NCI-H1048 (cell line): ENCODE measurements around the gene LPP.

Source experiments
- DNase-seq: peaks from one replicate; lab custom pipeline; 2025; lab: John Stamatoyannopoulos, UW

The LPP gene

GRCh38 chr3:188801393-188801792 is 647.4 kb downstream of the LPP start:
- no peak for DNase-seq

- DNase-seq = no peak
Measured at GRCh38 chr3:188802645-188803044, 648.7 kb downstream of the LPP start.

GRCh38 chr3:188807006-188807405 is 653.0 kb downstream of the LPP start:
- DNase-seq = no peak

GRCh38 chr3:188812198-188812597 is 658.2 kb downstream of the LPP start:
- no peak for DNase-seq

GRCh38 chr3:188814581-188814980 is 660.6 kb downstream of the LPP start:
- no peak for DNase-seq

GRCh38 chr3:188817103-188817934 is 663.4 kb downstream of the LPP start:
- no peak for DNase-seq

- DNase-seq = no peak
Measured at GRCh38 chr3:188817935-188818269, 663.9 kb downstream of the LPP start.

GRCh38 chr3:188818282-188818681 is 664.3 kb downstream of the LPP start:
- DNase-seq = no peak

- no peak for DNase-seq
Measured at GRCh38 chr3:188819939-188820338, 666.0 kb downstream of the LPP start.

GRCh38 chr3:188822004-188822403 is 668.0 kb downstream of the LPP start:
- DNase-seq = no peak

- no peak for DNase-seq
Measured at GRCh38 chr3:188822411-188822810, 668.5 kb downstream of the LPP start.

GRCh38 chr3:188824566-188824965 is 670.6 kb downstream of the LPP start:
- DNase-seq = no peak

- DNase-seq = no peak
Measured at GRCh38 chr3:188825901-188826300, 671.9 kb downstream of the LPP start.

- no peak for DNase-seq
Measured at GRCh38 chr3:188826574-188826973, 672.6 kb downstream of the LPP start.

- DNase-seq = no peak
Measured at GRCh38 chr3:188827103-188827502, 673.1 kb downstream of the LPP start.

GRCh38 chr3:188827576-188827975 is 673.6 kb downstream of the LPP start:
- no peak for DNase-seq

- no peak for DNase-seq
Measured at GRCh38 chr3:188829130-188829529, 675.2 kb downstream of the LPP start.

GRCh38 chr3:188829576-188829975 is 675.6 kb downstream of the LPP start:
- no peak for DNase-seq

GRCh38 chr3:188830893-188831292 is 676.9 kb downstream of the LPP start:
- DNase-seq = no peak

GRCh38 chr3:188832146-188832545 is 678.2 kb downstream of the LPP start:
- no peak for DNase-seq

- DNase-seq = no peak
Measured at GRCh38 chr3:188832961-188833721, 679.2 kb downstream of the LPP start.

- no peak for DNase-seq
Measured at GRCh38 chr3:188834349-188834748, 680.4 kb downstream of the LPP start.

GRCh38 chr3:188839187-188839695 is 685.3 kb downstream of the LPP start:
- DNase-seq = no peak
